ENCODE data around the gene SHD. TPM values are rescaled to one million over a fixed set of nuclear protein-coding genes. Genes with fewer than 3 reads are reported as not detected.

The SHD gene
- total and polyA plus RNA-seq, 9 of the 15 experiments (the other 6 are each of a cell fraction or from before 2014, with no cell fraction given): 0.05 to 0.62 (median 0.15) TPM; not detected in 5

DNA sequence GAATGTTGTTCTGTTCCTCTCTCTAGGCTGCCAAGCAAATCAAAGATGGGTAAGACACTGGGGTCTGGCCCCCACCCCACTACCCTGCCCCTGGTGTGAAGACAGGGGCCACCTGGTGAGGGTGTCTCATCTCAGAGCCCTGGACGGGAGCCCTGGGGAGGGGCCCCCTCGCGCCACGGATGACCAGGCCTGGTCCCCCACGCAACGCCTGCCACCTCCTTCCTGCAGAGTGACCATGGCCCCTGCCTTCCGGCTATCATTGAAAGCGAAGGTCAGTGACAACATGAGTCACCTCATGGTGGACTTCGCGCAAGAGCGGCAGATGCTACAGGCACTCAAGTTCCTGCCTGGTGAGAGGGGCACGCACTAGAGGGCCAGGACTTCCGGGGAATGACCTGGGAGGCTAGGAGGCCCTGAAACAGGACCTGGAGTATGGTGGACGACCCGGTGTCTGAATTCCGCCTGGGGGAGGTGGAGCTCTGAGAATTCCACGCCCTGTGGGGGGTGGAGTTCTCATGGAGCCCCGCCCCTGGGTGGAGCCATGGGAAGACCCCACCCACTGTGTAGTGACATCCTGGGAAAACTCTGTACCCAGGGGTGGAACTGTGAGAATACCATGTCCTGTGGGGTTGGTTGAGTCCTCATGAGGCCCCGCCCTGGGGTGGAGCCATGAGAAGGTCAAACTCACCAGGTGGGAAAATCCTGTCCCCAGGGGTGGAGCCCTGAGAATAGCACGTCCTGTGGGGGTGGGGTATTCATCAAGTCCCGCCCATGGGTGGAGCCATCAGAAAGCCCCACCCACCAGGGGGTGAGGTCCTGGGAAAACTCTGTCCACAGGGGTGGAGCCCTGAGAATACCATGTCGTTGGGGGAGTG is 31.4 kb downstream of the SHD start (continued):
- TF ChIP-seq, protein P1, sequence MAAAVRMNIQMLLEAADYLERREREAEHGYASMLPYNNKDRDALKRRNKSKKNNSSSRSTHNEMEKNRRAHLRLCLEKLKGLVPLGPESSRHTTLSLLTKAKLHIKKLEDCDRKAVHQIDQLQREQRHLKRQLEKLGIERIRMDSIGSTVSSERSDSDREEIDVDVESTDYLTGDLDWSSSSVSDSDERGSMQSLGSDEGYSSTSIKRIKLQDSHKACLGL (CRISPR knock-in tag; IDR thresholded peaks at IDR 0.05; ENCODE audit: borderline replicate concordance, poor library complexity, severe bottlenecking): no peak
- TF ChIP-seq, protein P2, sequence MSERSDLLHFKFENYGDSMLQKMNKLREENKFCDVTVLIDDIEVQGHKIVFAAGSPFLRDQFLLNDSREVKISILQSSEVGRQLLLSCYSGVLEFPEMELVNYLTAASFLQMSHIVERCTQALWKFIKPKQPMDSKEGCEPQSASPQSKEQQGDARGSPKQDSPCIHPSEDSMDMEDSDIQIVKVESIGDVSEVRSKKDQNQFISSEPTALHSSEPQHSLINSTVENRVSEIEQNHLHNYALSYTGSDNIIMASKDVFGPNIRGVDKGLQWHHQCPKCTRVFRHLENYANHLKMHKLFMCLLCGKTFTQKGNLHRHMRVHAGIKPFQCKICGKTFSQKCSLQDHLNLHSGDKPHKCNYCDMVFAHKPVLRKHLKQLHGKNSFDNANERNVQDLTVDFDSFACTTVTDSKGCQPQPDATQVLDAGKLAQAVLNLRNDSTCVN (CRISPR knock-in tag; IDR thresholded peaks at IDR 0.05): no peak
- TF ChIP-seq HOXB6 (CRISPR knock-in tag; IDR thresholded peaks at IDR 0.05; ENCODE audit: borderline replicate concordance): no peak
- TF ChIP-seq, protein P3, sequence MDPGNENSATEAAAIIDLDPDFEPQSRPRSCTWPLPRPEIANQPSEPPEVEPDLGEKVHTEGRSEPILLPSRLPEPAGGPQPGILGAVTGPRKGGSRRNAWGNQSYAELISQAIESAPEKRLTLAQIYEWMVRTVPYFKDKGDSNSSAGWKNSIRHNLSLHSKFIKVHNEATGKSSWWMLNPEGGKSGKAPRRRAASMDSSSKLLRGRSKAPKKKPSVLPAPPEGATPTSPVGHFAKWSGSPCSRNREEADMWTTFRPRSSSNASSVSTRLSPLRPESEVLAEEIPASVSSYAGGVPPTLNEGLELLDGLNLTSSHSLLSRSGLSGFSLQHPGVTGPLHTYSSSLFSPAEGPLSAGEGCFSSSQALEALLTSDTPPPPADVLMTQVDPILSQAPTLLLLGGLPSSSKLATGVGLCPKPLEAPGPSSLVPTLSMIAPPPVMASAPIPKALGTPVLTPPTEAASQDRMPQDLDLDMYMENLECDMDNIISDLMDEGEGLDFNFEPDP (CRISPR knock-in tag; IDR thresholded peaks at IDR 0.05): no peak
- peak; percentile 15 for TF ChIP-seq FOS (IDR thresholded peaks at IDR 0.05; ENCODE audit: extremely low read depth, insufficient read length)
- TF ChIP-seq STAG1 (CRISPR knock-in tag; IDR thresholded peaks at IDR 0.05; ENCODE audit: borderline replicate concordance): no peak
- TF ChIP-seq, protein P4, sequence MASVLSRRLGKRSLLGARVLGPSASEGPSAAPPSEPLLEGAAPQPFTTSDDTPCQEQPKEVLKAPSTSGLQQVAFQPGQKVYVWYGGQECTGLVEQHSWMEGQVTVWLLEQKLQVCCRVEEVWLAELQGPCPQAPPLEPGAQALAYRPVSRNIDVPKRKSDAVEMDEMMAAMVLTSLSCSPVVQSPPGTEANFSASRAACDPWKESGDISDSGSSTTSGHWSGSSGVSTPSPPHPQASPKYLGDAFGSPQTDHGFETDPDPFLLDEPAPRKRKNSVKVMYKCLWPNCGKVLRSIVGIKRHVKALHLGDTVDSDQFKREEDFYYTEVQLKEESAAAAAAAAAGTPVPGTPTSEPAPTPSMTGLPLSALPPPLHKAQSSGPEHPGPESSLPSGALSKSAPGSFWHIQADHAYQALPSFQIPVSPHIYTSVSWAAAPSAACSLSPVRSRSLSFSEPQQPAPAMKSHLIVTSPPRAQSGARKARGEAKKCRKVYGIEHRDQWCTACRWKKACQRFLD (CRISPR knock-in tag; IDR thresholded peaks at IDR 0.05): 0 out of 2 replicates have a peak, but pooled peaks have one; percentile 38
